A549 (cell line): ENCODE results near the gene KIF7. TPM values are rescaled to one million over a fixed set of nuclear protein-coding genes. Genes with fewer than 3 reads are reported as not detected.
"Not testable (repeated sequence)": the region's sequence is repeated elsewhere in the genome, so short reads cannot be mapped to it uniquely, and the experiment has no call there.

Experiments
- ATAC-seq, 2 experiments: fragments of 200-7000 bp in 1 of 2; fragments of >200 bp in 1 of 2; cut with Nextera tagmentation in 1 of 2; cut with Tn5 transposase in 1 of 2; 3 replicates each; pipeline versions ENCODE4 v1.8.0 to v1.9.1; 2018 to 2020; ENCODE audit warnings: mild to moderate bottlenecking in 1 of 2, moderate library complexity in 1 of 2
- CTCF ChIA-PET: fragments of 300-600 bp; sonication (Branson Sonifier 250); formaldehyde crosslinking; extraction: SDS; loops from one replicate; lab custom pipeline; 2021; ENCODE audit warnings: antibody characterized with exemption, inconsistent platforms; lab: Yijun Ruan, JAX
- POLR2A ChIA-PET: fragments of 350-600 bp; formaldehyde crosslinking; extraction: SDS; loops from one replicate; lab custom pipeline; 2021; ENCODE audit warnings: antibody characterized with exemption, inconsistent platforms; lab: Yijun Ruan, JAX
- DNase-seq, 2 experiments: peaks; one replicate each; pipeline versions ENCODE4 v3.0.0 to v3.0.0-alpha.2; 2011 to 2016; ENCODE audit warnings: low read depth in 1 of 2, low spot score in 1 of 2
- FAIRE-seq: peaks from 2 replicates; lab custom pipeline; 2011; peaks lifted over from hg19 to GRCh38; lab: Jason Lieb, UNC
- H3K27ac ChIP-seq, 2 experiments: fragments of >200 bp; sonication (Bioruptor Twin); formaldehyde crosslinking; 3 replicates each; pipeline ENCODE4 v1.5.1; 2016 to 2017
- H3K4me1 ChIP-seq: fragments of >200 bp; sonication (Bioruptor Twin); formaldehyde crosslinking; 3 replicates; pipeline ENCODE4 v1.6.1; 2016
- H3K4me2 ChIP-seq: fragments of >200 bp; sonication (Bioruptor Twin); formaldehyde crosslinking; 3 replicates; pipeline ENCODE4 v1.6.1; 2016
- H3K4me3 ChIP-seq: fragments of >200 bp; sonication (Bioruptor Twin); formaldehyde crosslinking; 3 replicates; pipeline ENCODE4 v1.5.1; 2016
- H3K9me3 ChIP-seq: fragments of >200 bp; sonication (Bioruptor Twin); formaldehyde crosslinking; 3 replicates; pipeline ENCODE4 v1.6.1; 2016
- ATOH8 ChIP-seq: fragments of 250-450 bp; sonication (Bioruptor Pico); IDR thresholded peaks from 2 replicates; pipeline ENCODE4 v1.5.0; 2020; ENCODE audit warnings: low read depth, mild to moderate bottlenecking, moderate library complexity
- BCL3 ChIP-seq: fragments of >200 bp; sonication (Bioruptor Twin); formaldehyde crosslinking; IDR thresholded peaks from 3 replicates; pipeline ENCODE4 v1.6.1; 2016
- BHLHE40 ChIP-seq: IDR thresholded peaks from 2 replicates; pipeline ENCODE4 v1.6.1; 2012; ENCODE audit warnings: low read depth, low read length, inconsistent platforms
- CBX8 ChIP-seq: fragments of 200-600 bp; sonication (generic); IDR thresholded peaks from 2 replicates; pipeline ENCODE4 v1.6.1; 2016
- CTCF ChIP-seq: fragments of >200 bp; sonication (Bioruptor Twin); formaldehyde crosslinking; IDR thresholded peaks from 3 replicates; pipeline ENCODE4 v1.5.1; 2016
- E2F6 ChIP-seq: IDR thresholded peaks from 2 replicates; pipeline ENCODE4 v1.6.1; 2012; ENCODE audit warnings: low read depth, borderline replicate concordance
- FOSB ChIP-seq: fragments of 250-450 bp; sonication (Bioruptor Pico); IDR thresholded peaks from 2 replicates; pipeline ENCODE4 v1.5.0; 2020; ENCODE audit warnings: mild to moderate bottlenecking, moderate library complexity
- FOXS1 ChIP-seq: fragments of 250-450 bp; sonication (Bioruptor Pico); IDR thresholded peaks from 2 replicates; pipeline ENCODE4 v1.5.0; 2020; ENCODE audit warnings: mild to moderate bottlenecking, moderate library complexity
- HDAC2 ChIP-seq: fragments of 200-600 bp; sonication (generic); IDR thresholded peaks from 2 replicates; pipeline ENCODE4 v1.6.1; 2016
- HMGXB4 ChIP-seq: fragments of 250-450 bp; sonication (Bioruptor Pico); IDR thresholded peaks from 2 replicates; pipeline ENCODE4 v1.5.0; 2021; ENCODE audit warnings: mild to moderate bottlenecking, moderate library complexity, borderline replicate concordance
- HOXA7 ChIP-seq: fragments of 250-450 bp; sonication (Bioruptor Pico); IDR thresholded peaks from 2 replicates; pipeline ENCODE4 v1.5.0; 2020; ENCODE audit warnings: mild to moderate bottlenecking, moderate library complexity
- JUN ChIP-seq, 2 experiments: fragments of >200 bp; sonication (Bioruptor Twin); formaldehyde crosslinking; IDR thresholded peaks; 2 replicates in 1 of 2; 3 replicates in 1 of 2; pipeline ENCODE4 v1.6.1; 2016 to 2017
- MAX ChIP-seq: IDR thresholded peaks from 2 replicates; pipeline ENCODE4 v1.6.1; 2012
- NPAS2 ChIP-seq: fragments of 250-450 bp; sonication (Bioruptor Pico); IDR thresholded peaks from 2 replicates; pipeline ENCODE4 v1.8.0; 2022; ENCODE audit warnings: mild to moderate bottlenecking, moderate library complexity, borderline replicate concordance
- POLR2A ChIP-seq: IDR thresholded peaks from 2 replicates; pipeline ENCODE4 v1.6.1; 2012; ENCODE audit warnings: mild to moderate bottlenecking, low read length
- REST ChIP-seq: fragments of 200-600 bp; sonication (generic); IDR thresholded peaks from 2 replicates; pipeline ENCODE4 v1.6.1; 2016; ENCODE audit warnings: antibody characterized with exemption, mild to moderate bottlenecking, moderate library complexity
- RFX5 ChIP-seq: fragments of 450-650 bp; IDR thresholded peaks from 2 replicates; pipeline ENCODE4 v1.7.1; 2014; ENCODE audit warnings: antibody characterized with exemption, mild to moderate bottlenecking, moderate library complexity
- RNF2 ChIP-seq: fragments of 200-600 bp; sonication (generic); IDR thresholded peaks from 2 replicates; pipeline ENCODE4 v1.6.1; 2016; ENCODE audit warnings: low read depth, mild to moderate bottlenecking, antibody characterized with exemption, moderate library complexity, borderline replicate concordance
- SMC3 ChIP-seq: fragments of >200 bp; sonication (Bioruptor Twin); formaldehyde crosslinking; IDR thresholded peaks from 3 replicates; pipeline ENCODE4 v1.6.1; 2018; ENCODE audit warnings: inconsistent platforms
- SREBF2 ChIP-seq: fragments of 450-650 bp; IDR thresholded peaks from 2 replicates; pipeline ENCODE4 v1.6.1; 2014; ENCODE audit warnings: mild to moderate bottlenecking, moderate library complexity
- ZC3H11A ChIP-seq: fragments of 450-650 bp; IDR thresholded peaks from 2 replicates; pipeline ENCODE4 v1.6.1; 2014; ENCODE audit warnings: antibody characterized with exemption, mild to moderate bottlenecking
- WGBS: methylation state at CpG from one replicate; pipeline ENCODE4 v1.1.6; 2017; ENCODE audit errors: missing lambda C conversion rate; 5-methylcytosine and 5-hydroxymethylcytosine counted together
- polyA plus RNA-seq, 4 experiments: library from polyadenylated mRNA; depleted of rRNA in 3 of 4; stranded (reverse); fragments of >200 nt; fragmentation: RNase III in 1 of 4; extraction: RNeasy Plus Mini Kit Qiagen cat#74134 plus additional on column Dnase treatment in 1 of 4; gene quantifications; 2 replicates in 3 of 4; 3 replicates in 1 of 4; pipeline ENCODE4 v1.2.3, GENCODE V29; 2011 to 2017

KIF7 gene
- polyA plus RNA-seq, 2 of the 4 experiments (the other 2 are of a cell fraction) = 2.2 to 4.1 TPM

- peak; percentile 40; the same call in 1 of the 2 replicates for TF ChIP-seq ATOH8
- peak in 1 of 2 experiments; percentile 54; a peak in 2 of 5 replicates for TF ChIP-seq JUN (IDR thresholded peaks at IDR 0.05)
- TF ChIP-seq BCL3 = no peak
- TF ChIP-seq CTCF = no peak
- no peak for TF ChIP-seq HDAC2
- TF ChIP-seq POLR2A = peak; percentile 82
- TF ChIP-seq RFX5 = no peak
- TF ChIP-seq E2F6 = 0 out of 2 replicates have a peak, but pooled peaks have one; percentile 40
- no peak for TF ChIP-seq HOXA7 (CRISPR knock-in tag)
Measured at GRCh38 chr15:89690276-89691218, 35.3 kb upstream of the KIF7 start, which contains the start of the genes PEX11A and WDR93 (continued).

- peak overlapping the region; percentile 82 for H3K4me3 ChIP-seq
- CTCF ChIA-PET = interaction anchor here (1.0 to 2.3 kb wide), 4 partner anchors 17 to 331 kb away, joined by 3 to 9 read pairs (median 6); no protein-coding TSS in a partner anchor
- peak overlapping the region; percentile 68 to 90 for H3K27ac ChIP-seq
Measured at GRCh38 chr15:89689930-89690275, 34.6 kb upstream of the KIF7 start.

GRCh38 chr15:89686522-89686921 lies 31.3 kb upstream of the KIF7 start:
- no peak overlapping the region for H3K27ac ChIP-seq
- FAIRE-seq (no peak), DNase-seq (no peak), ATAC-seq (no peak)
- H3K9me3 ChIP-seq = no peaks in the 10 kb centered on the region
- H3K4me2 ChIP-seq = no peak overlapping the region
- H3K4me3 ChIP-seq = no peak overlapping the region
- 0 out of 3 replicates have a peak, but pooled peaks cover 5% of the 10 kb centered on the region for H3K4me1 ChIP-seq
- TF ChIP-seq ATOH8 (no peak), SMC3 (no peak), REST (no peak), FOXS1 (CRISPR knock-in tag) (no peak), CBX8 (no peak), HMGXB4 (CRISPR knock-in tag) (no peak), BHLHE40 (no peak), FOSB (CRISPR knock-in tag) (no peak), MAX (no peak), NPAS2 (no peak), SREBF2 (no peak), HDAC2 (no peak), ZC3H11A (no peak), RFX5 (no peak), RNF2 (no peak)
- CTCF ChIA-PET = interaction anchor here (0.8 to 2.3 kb wide), 2 partner anchors 14 to 16 kb away, joined by 3 to 6 read pairs; no protein-coding TSS in a partner anchor
- POLR2A ChIA-PET = no interaction called here

More at GRCh38 chr15:89689930-89690275, 34.6 kb upstream of the KIF7 start:
- FAIRE-seq, ATAC-seq, POLR2A ChIA-PET, H3K9me3 ChIP-seq, H3K4me1 ChIP-seq, DNase-seq: not testable (repeated sequence)
- peak overlapping the region; percentile 86 for H3K4me2 ChIP-seq
- 29% methylated on average over 15 of the region's 15 CpGs for WGBS
